NCI-H1930 (cell line): ENCODE measurements around the gene PRKCZ.

Experiments
- DNase-seq, 2 experiments: peaks; one replicate each; lab custom pipeline; 2025; lab: John Stamatoyannopoulos, UW

Gene PRKCZ

GRCh38 chr1:2061065-2061778 lies 11.0 kb downstream of the PRKCZ start:
- DNase-seq = no peak

- DNase-seq = no peak
Observed at GRCh38 chr1:2065699-2066098, 15.5 kb downstream of the PRKCZ start.

GRCh38 chr1:2067393-2067792 lies 17.2 kb downstream of the PRKCZ start:
- no peak for DNase-seq

- DNase-seq = no peak
Observed at GRCh38 chr1:2067981-2068380, 17.8 kb downstream of the PRKCZ start.

- DNase-seq = no peak
Observed at GRCh38 chr1:2068951-2069350, 18.7 kb downstream of the PRKCZ start.

GRCh38 chr1:2070016-2070415 lies 19.8 kb downstream of the PRKCZ start:
- no peak for DNase-seq

- DNase-seq = no peak
Observed at GRCh38 chr1:2070800-2071530, 20.8 kb downstream of the PRKCZ start.

- no peak for DNase-seq
Observed at GRCh38 chr1:2072109-2072806, 22.0 kb downstream of the PRKCZ start.

- DNase-seq = no peak
Observed at GRCh38 chr1:2072891-2073290, 22.7 kb downstream of the PRKCZ start.

- no peak for DNase-seq
Observed at GRCh38 chr1:2073382-2074230, 23.4 kb downstream of the PRKCZ start.

- no peak for DNase-seq
Observed at GRCh38 chr1:2074396-2074795, 24.2 kb downstream of the PRKCZ start.

GRCh38 chr1:2074944-2075740 lies 24.9 kb downstream of the PRKCZ start:
- DNase-seq = no peak

GRCh38 chr1:2076826-2077225 lies 26.6 kb downstream of the PRKCZ start:
- no peak for DNase-seq

GRCh38 chr1:2078170-2078569 lies 28.0 kb downstream of the PRKCZ start:
- DNase-seq = no peak

- DNase-seq = no peak
Observed at GRCh38 chr1:2079396-2080085, 29.3 kb downstream of the PRKCZ start.

GRCh38 chr1:2080140-2080539 lies 29.9 kb downstream of the PRKCZ start:
- DNase-seq = no peak

- DNase-seq = no peak
Observed at GRCh38 chr1:2080884-2081283, 30.7 kb downstream of the PRKCZ start.

GRCh38 chr1:2081326-2081885 lies 31.2 kb downstream of the PRKCZ start:
- DNase-seq = no peak

GRCh38 chr1:2082064-2082463 lies 31.9 kb downstream of the PRKCZ start:
- no peak for DNase-seq

- DNase-seq = no peak
Observed at GRCh38 chr1:2083666-2084065, 33.5 kb downstream of the PRKCZ start.
